HepG2 (cell line): ENCODE measurements around the gene BPI.
A peak's percentile ranks its signal among the peaks of the same experiment; 100 is the strongest.
"Not testable (repeated sequence)": the region's sequence is repeated elsewhere in the genome, so short reads cannot be mapped to it uniquely, and the experiment has no call there.

Experiments
- CTCF ChIP-seq: sonication (generic); formaldehyde crosslinking; IDR thresholded peaks from 2 replicates; pipeline ENCODE4 v1.5.0; 2020; ENCODE audit warnings: mild to moderate bottlenecking, missing genetic modification reagents, moderate library complexity
- ELK4 ChIP-seq: sonication (generic); formaldehyde crosslinking; IDR thresholded peaks from 2 replicates; pipeline ENCODE4 v1.9.0; 2021; ENCODE audit warnings: missing genetic modification reagents, borderline replicate concordance
- JUND ChIP-seq: sonication (generic); formaldehyde crosslinking; IDR thresholded peaks from 2 replicates; pipeline ENCODE4 v1.8.0; 2022; ENCODE audit warnings: mild to moderate bottlenecking, missing genetic modification reagents
- MXD4 ChIP-seq: IDR thresholded peaks from 2 replicates; pipeline ENCODE4 v1.6.1; 2016; ENCODE audit warnings: mild to moderate bottlenecking, missing biosample characterization, missing genetic modification reagents
- POLR2A ChIP-seq, 2 experiments: IDR thresholded peaks; 2 replicates each; pipeline ENCODE4 v1.6.1; 2011; ENCODE audit warnings: low read depth in 2 of 2, low read length in 2 of 2, mild to moderate bottlenecking in 1 of 2, moderate library complexity in 1 of 2; ENCODE audit not compliant: insufficient read depth in 1 of 2
- SOX5 ChIP-seq: IDR thresholded peaks from 2 replicates; pipeline ENCODE4 v1.6.1; 2016; ENCODE audit warnings: borderline replicate concordance
- THAP7 ChIP-seq: sonication (generic); formaldehyde crosslinking; IDR thresholded peaks from 2 replicates; pipeline ENCODE4 v1.8.1; 2023; ENCODE audit warnings: mild to moderate bottlenecking, missing genetic modification reagents
- ZBTB8A ChIP-seq: sonication (generic); formaldehyde crosslinking; IDR thresholded peaks from 2 replicates; pipeline ENCODE4 v1.4.0; 2020; ENCODE audit warnings: mild to moderate bottlenecking, low read depth, missing genetic modification reagents, borderline replicate concordance
- ZNF274 ChIP-seq: sonication (generic); formaldehyde crosslinking; IDR thresholded peaks from 2 replicates; pipeline ENCODE4 v1.5.1; 2020; ENCODE audit warnings: mild to moderate bottlenecking, missing genetic modification reagents
- ZSCAN9 ChIP-seq: IDR thresholded peaks from 2 replicates; pipeline ENCODE4 v1.6.1; 2016; ENCODE audit warnings: borderline replicate concordance

- not testable (repeated sequence) for TF ChIP-seq MXD4 (CRISPR knock-in tag); ZSCAN9 (CRISPR knock-in tag); ZNF274; JUND (CRISPR knock-in tag); POLR2A (IDR thresholded peaks at IDR 0.05; ENCODE audit: insufficient read depth in 1 of 2, low read depth in 2 of 2, low read length in 2 of 2); THAP7 (CRISPR knock-in tag); ZBTB8A (CRISPR knock-in tag); ELK4 (CRISPR knock-in tag); SOX5 (CRISPR knock-in tag)
- peak; percentile 47 for TF ChIP-seq CTCF
These were observed 22.6 kb upstream of the BPI start for GRCh38 chr20:38281176-38281915.
